ENCODE measurements around the gene ACYP1.

Gene ACYP1

DNA sequence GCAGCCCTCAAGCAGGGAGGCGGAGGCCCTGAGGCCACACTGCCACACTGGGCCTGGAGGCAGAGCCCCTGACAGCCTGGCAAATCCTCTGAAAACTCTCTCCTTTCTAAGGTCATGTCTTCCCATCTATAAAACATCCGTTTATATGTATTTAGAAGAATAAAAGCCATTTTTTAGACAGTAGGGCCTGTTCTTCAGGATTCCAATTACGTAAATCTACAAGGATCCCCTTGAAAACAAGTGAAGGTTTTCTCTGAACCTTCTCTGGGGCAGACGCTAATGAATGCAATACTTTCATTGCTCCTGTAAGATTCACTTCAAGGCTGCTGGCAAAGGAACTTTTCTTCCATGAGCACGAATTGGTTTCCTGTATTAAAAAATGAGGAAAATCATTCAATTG lies 48.3 kb downstream of the ACYP1 start:
- Histone ChIP-seq H3K9me3 (replicated peaks; ENCODE audit: insufficient read depth, low read length) (no peaks in the 10 kb centered on the region), H3F3A (ENCODE audit: insufficient read depth, low read length) (no peaks in the 10 kb centered on the region), H3K9me2 (replicated peaks; ENCODE audit: insufficient read depth, low read length) (no peaks in the 10 kb centered on the region), H2AFZ (ENCODE audit: low read length) (no peak overlapping the region), H3K4me3 (ENCODE audit: low read length) (no peak overlapping the region), H3K36me3 (replicated peaks; ENCODE audit: insufficient read depth, low read length) (no peaks in the 10 kb centered on the region), H4K20me1 (ENCODE audit: insufficient read depth, low read length) (no peaks in the 10 kb centered on the region), H3K27me3 (replicated peaks; ENCODE audit: insufficient read depth, low read length) (no peaks in the 10 kb centered on the region), H3K9ac (ENCODE audit: low read length) (no peak overlapping the region), H3K79me2 (ENCODE audit: low read length) (no peaks in the 10 kb centered on the region), H3K4me2 (ENCODE audit: low read depth, low read length) (no peak overlapping the region), H3K4me1 (ENCODE audit: low read length) (no peaks in the 10 kb centered on the region), H3K27ac (ENCODE audit: low read length) (no peak overlapping the region)
- no peak for TF ChIP-seq EZH2phosphoT487 (IDR thresholded peaks at IDR 0.05; ENCODE audit: low read length)
- TF ChIP-seq, protein P1, sequence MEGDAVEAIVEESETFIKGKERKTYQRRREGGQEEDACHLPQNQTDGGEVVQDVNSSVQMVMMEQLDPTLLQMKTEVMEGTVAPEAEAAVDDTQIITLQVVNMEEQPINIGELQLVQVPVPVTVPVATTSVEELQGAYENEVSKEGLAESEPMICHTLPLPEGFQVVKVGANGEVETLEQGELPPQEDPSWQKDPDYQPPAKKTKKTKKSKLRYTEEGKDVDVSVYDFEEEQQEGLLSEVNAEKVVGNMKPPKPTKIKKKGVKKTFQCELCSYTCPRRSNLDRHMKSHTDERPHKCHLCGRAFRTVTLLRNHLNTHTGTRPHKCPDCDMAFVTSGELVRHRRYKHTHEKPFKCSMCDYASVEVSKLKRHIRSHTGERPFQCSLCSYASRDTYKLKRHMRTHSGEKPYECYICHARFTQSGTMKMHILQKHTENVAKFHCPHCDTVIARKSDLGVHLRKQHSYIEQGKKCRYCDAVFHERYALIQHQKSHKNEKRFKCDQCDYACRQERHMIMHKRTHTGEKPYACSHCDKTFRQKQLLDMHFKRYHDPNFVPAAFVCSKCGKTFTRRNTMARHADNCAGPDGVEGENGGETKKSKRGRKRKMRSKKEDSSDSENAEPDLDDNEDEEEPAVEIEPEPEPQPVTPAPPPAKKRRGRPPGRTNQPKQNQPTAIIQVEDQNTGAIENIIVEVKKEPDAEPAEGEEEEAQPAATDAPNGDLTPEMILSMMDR (IDR thresholded peaks at IDR 0.05; ENCODE audit: low read length) = no peak
- TF ChIP-seq EZH2 (optimal IDR thresholded peaks at IDR 0.05; ENCODE audit: low read depth, low read length) = no peak
- DNase-seq = no peak

DNA sequence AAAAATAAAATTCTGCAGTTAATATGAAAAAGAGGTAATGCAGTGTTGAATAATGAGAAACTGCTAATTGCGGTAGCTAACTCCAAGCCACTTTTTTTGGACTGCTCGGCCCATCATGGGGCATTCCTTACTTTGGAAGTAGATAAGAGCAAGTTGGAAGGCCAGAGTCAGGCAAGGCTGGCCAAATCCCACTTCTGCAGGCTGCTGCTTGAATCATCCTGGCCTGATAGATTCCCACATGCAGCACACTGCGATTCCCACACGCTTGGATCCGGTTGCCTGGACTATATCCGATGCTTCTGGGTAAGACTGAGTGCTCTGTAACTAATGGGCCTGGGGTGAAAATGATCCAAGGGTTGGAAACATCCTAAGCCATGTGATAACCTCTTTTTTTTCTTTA lies 50.5 kb downstream of the ACYP1 start:
- Histone ChIP-seq H3K36me3 (replicated peaks; ENCODE audit: insufficient read depth, low read length) (no peaks in the 10 kb centered on the region), H3K27me3 (replicated peaks; ENCODE audit: insufficient read depth, low read length) (no peaks in the 10 kb centered on the region), H3K4me3 (ENCODE audit: low read length) (no peak overlapping the region), H3K9ac (ENCODE audit: low read length) (no peak overlapping the region), H3K27ac (ENCODE audit: low read length) (no peak overlapping the region), H3K4me1 (ENCODE audit: low read length) (no peaks in the 10 kb centered on the region), H3K4me2 (ENCODE audit: low read depth, low read length) (no peak overlapping the region), H4K20me1 (ENCODE audit: insufficient read depth, low read length) (no peaks in the 10 kb centered on the region), H3F3A (ENCODE audit: insufficient read depth, low read length) (no peaks in the 10 kb centered on the region), H3K9me2 (replicated peaks; ENCODE audit: insufficient read depth, low read length) (no peaks in the 10 kb centered on the region), H3K9me3 (replicated peaks; ENCODE audit: insufficient read depth, low read length) (no peaks in the 10 kb centered on the region), H2AFZ (ENCODE audit: low read length) (no peak overlapping the region), H3K79me2 (ENCODE audit: low read length) (no peaks in the 10 kb centered on the region)
- DNase-seq = no peak
- TF ChIP-seq EZH2phosphoT487 (IDR thresholded peaks at IDR 0.05; ENCODE audit: low read length) (no peak), EZH2 (optimal IDR thresholded peaks at IDR 0.05; ENCODE audit: low read depth, low read length) (no peak)
- TF ChIP-seq, protein P1 (IDR thresholded peaks at IDR 0.05; ENCODE audit: low read length) = no peak

DNA sequence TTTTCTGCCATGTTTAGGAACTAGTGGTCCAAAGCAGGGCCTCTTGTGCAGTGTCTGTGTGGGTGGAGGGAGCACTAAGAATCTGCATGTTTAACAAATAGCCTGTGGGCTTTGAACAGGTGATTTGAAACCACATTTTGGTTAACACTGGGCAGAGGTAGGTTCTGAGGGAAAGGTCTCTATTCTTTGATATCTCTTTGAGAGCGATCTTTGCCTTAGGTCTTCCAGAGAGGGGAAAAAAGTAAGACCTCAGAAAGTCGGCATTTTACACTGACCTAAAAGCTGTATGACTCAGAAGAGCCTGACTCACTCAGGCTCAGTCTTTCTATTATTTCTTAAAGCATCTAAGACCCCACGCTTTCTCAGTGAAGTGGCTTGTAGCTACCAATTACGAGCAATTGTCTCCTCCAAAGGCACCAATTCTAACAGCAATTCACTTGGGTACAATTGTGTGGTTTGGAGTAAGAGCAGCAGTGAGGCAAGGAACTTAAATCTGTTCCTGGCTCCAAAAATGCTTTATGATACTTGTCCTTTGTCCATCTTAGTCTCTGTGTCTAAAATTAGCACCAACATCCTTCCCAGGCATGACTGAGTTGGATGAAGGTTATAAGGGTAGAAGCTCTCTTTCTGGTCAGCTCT lies 52.3 kb downstream of the ACYP1 start:
- no peak overlapping the region for H3K4me2 ChIP-seq (ENCODE audit: low read depth, low read length)
- no peaks in the 10 kb centered on the region for H3K9me3 ChIP-seq (replicated peaks; ENCODE audit: insufficient read depth, low read length)
- no peaks in the 10 kb centered on the region for H3K27me3 ChIP-seq (replicated peaks; ENCODE audit: insufficient read depth, low read length)
- H4K20me1 ChIP-seq (ENCODE audit: insufficient read depth, low read length) = no peaks in the 10 kb centered on the region
- H3K9me2 ChIP-seq (replicated peaks; ENCODE audit: insufficient read depth, low read length) = no peaks in the 10 kb centered on the region
- no peak overlapping the region for H3K4me3 ChIP-seq (ENCODE audit: low read length)
- no peaks in the 10 kb centered on the region for H3K79me2 ChIP-seq (ENCODE audit: low read length)
- H3K4me1 ChIP-seq (ENCODE audit: low read length) = no peaks in the 10 kb centered on the region
- H3K27ac ChIP-seq (ENCODE audit: low read length) = no peak overlapping the region
- H3F3A ChIP-seq (ENCODE audit: insufficient read depth, low read length) = no peaks in the 10 kb centered on the region
- H3K9ac ChIP-seq (ENCODE audit: low read length) = no peak overlapping the region
- TF ChIP-seq EZH2 (optimal IDR thresholded peaks at IDR 0.05; ENCODE audit: low read depth, low read length) = no peak
- TF ChIP-seq, protein P1 (IDR thresholded peaks at IDR 0.05; ENCODE audit: low read length) = no peak
- no peak for DNase-seq
- no peaks in the 10 kb centered on the region for H3K36me3 ChIP-seq (replicated peaks; ENCODE audit: insufficient read depth, low read length)
- no peak overlapping the region for H2AFZ ChIP-seq (ENCODE audit: low read length)

Measured in MM.1S (cell line).